SKM-1 treated with dmso at 0.1 percent for 144 hours (cell line): ENCODE data around the gene PABPC5.

Experiments used
- DNase-seq: peaks from one replicate; lab custom pipeline; 2025; ENCODE audit not compliant: unreplicated experiment; lab: John Stamatoyannopoulos, UW

PABPC5 gene

DNA sequence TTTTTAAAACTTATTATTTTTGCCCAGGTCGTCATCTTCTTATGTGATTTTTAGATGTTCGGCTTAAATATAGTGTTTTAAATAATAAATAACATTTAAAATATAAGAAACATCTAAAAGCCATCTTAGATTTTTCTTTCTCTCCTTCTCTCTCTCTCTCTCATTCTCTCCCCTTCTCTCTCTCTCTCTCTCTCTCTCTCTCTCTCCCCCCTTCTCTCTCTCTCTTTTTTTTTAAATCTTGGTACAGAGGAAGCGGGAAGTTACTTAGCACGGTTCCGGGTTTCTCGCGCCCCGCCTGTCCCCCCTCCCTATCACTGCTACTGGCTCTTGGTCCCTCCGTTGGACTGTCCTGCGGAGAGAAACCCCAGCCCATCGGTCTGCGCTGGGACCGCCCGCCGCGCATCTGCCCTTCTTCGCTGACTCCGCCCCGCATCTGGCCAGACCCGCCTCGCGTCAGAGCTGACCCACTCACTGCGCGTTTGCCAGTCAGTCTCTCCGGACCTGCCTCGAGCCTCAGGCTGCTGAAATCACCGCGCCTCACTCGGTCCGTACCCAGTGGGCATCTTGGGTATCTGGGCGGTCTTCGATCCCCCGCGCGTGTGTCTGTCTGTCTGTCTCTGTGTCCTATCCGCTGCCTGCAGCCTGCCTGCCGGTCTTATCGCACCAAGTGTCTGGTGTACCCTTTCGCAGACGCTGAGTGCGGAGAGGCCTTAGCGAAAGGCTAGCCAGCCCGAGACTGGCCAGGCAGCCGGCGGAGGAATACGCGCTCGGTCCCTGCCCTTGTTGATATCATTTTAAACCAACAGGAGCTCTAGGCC is at the start of gene PABPC5:
TSS of gene PABPC5 (plus strand) at position 489 of the 818 bp plus-strand sequence. CDS start 739 bp downstream, outside the sequence.
- no peak for DNase-seq

DNA sequence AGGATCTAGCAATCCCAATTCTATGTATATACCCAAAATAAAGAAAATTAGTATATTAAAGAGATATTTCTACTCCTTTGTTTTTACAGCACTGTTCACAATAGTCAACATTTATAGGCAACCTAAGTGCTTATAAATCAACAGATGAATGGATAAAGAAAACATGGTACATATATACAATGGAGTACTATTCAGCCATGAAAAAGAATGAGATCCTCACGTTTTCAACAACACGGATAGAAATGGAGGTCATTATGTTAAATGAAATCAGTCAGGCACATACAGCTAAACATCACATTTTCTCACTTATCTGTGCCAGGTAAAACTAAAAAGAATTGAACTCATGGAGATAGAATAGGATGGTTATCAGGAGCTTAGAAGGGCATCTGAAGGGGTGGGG is 45.6 kb upstream of the PABPC5 start:
- no peak for DNase-seq

DNA sequence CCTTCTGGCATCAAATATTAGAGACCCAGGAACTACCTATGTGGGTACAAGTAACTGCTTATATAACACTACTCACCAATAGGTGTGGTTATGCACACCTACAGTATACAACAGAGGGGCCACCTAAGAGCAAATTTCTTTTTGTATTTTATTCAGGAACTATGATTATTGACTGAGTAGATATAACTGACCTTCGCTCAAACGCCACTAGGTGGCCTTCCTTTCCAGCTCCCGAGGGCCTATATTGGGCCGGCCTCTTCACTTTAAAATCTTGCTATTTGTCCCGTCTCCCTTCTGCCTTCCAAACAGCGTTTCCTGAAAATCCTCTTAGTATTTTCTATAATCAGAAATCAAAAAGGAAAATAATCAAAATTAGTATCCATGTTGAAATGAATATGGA is 19.9 kb upstream of the PABPC5 start:
- no peak for DNase-seq

DNA sequence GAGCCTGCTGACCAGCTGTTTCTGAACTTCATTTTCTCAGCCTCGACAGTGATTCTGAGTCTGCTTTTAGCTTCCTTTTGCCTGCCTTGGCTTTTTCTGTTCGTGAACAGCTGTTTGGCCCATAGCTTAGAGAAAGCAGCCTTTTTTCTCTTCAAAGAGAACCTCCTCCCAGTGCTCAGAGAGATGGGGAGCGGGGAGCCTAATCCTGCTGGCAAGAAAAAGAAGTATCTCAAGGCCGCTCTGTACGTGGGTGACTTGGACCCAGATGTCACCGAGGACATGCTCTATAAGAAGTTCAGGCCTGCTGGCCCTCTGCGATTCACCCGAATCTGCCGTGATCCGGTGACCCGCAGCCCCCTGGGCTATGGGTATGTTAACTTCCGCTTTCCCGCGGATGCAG is 756 bp downstream of the PABPC5 start:
- no peak for DNase-seq
